H1 (cell line): ENCODE results near the gene PLEKHG2. TPM values are rescaled to one million over a fixed set of nuclear protein-coding genes. Genes with fewer than 3 reads are reported as not detected.

ENCODE experiments used
- ATF3 ChIP-seq: IDR thresholded peaks from 2 replicates; pipeline ENCODE4 v1.6.1; 2011; ENCODE audit warnings: low read depth, mild to moderate bottlenecking, low read length; ENCODE audit not compliant: insufficient read depth
- BCL11A ChIP-seq, 2 experiments: IDR thresholded peaks; one replicate each; pipeline ENCODE4 v1.6.1; 2011; ENCODE audit warnings: low read depth in 2 of 2, low read length in 2 of 2, mild to moderate bottlenecking in 2 of 2
- SAP30 ChIP-seq: fragments of 300-600 bp; sonication (generic); IDR thresholded peaks from 2 replicates; pipeline ENCODE4 v1.7.1; 2012; ENCODE audit warnings: low read length, moderate library complexity, mild to moderate bottlenecking, inconsistent platforms; ENCODE audit not compliant: insufficient read depth, insufficient replicate concordance
- SRF ChIP-seq: IDR thresholded peaks from 2 replicates; pipeline ENCODE4 v1.6.1; 2011; ENCODE audit warnings: mild to moderate bottlenecking, low read depth, low read length, moderate library complexity
- polyA plus RNA-seq, 7 experiments: library from polyadenylated mRNA; depleted of rRNA in 3 of 7; stranded (reverse) in 5 of 7; unstranded in 2 of 7; fragments of >200 nt in 5 of 7; fragments of 200-250 nt in 2 of 7; gene quantifications; 1 replicate in 5 of 7; 2 replicates in 1 of 7; 4 replicates in 1 of 7; pipeline versions ENCODE4 v1.2.1 to v1.2.3, GENCODE V29; 2011 to 2013; ENCODE audit warnings: missing spikeins in 2 of 7, mixed read lengths in 2 of 7
- total RNA-seq: library from RNA; stranded (reverse); fragmentation: NEBNext Ultra II Directional; extraction: Animal tissue kit (Norgen Biotek cat#: 25700); gene quantifications from 2 replicates; pipeline ENCODE4 v1.2.1, GENCODE V29; 2021

PLEKHG2 gene
- total and polyA plus RNA-seq, 2 of the 8 experiments (the other 6 are each of a cell fraction or from before 2014, with no cell fraction given), result 16.9 to 65.7 TPM

GRCh38 chr19:39370735-39371134, 41.7 kb upstream of the PLEKHG2 start (continued):
- TF ChIP-seq SAP30 (no peak), BCL11A (IDR thresholded peaks at IDR 0.05; ENCODE audit: low read depth in 2 of 2, low read length in 2 of 2) (no peak), ATF3 (no peak), SRF (no peak)
